ENCODE results near the gene VSX1.

VSX1 gene

GRCh38 chr20:25087186-25087929 is 5.4 kb upstream of the VSX1 start:
- no peak for DNase-seq (ENCODE audit: low read depth)

- DNase-seq (ENCODE audit: low read depth), result no peak
Measured at GRCh38 chr20:25085756-25086495, 4.0 kb upstream of the VSX1 start.

DNA sequence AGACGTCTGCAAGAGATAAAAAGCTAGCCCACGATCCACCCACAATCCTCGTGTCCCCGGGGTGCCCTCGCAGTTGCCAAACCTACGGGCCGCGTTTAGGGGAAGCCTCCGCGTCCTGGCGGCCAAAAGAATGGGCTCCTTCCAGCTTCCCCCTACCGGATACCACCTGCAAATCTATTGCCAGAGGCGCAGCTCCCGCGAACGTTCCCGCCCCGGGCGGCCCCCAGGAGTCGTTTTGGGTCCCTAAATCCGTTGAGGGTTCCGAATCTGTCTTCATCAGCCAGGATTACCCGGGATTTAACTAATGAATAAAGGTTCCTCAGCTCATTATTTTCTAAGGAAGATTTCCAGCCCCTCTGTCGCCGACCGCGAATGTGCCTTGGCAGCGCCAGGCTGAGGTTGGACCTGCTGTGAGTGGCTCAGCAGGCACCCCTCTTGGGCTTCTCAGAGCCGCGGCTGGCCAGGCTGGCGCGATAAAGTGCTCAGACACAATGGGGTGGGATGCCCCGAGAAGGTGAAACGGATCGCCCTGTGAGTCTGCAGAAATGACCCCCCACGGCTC is 2.8 kb upstream of the VSX1 start:
- no peak for DNase-seq (ENCODE audit: low read depth)

- DNase-seq (ENCODE audit: low read depth), result peak; percentile 8
Measured at GRCh38 chr20:25083773-25084625, 2.1 kb upstream of the VSX1 start.

GRCh38 chr20:25083141-25083772 is 1.3 kb upstream of the VSX1 start:
- DNase-seq (ENCODE audit: low read depth), result no peak

DNA sequence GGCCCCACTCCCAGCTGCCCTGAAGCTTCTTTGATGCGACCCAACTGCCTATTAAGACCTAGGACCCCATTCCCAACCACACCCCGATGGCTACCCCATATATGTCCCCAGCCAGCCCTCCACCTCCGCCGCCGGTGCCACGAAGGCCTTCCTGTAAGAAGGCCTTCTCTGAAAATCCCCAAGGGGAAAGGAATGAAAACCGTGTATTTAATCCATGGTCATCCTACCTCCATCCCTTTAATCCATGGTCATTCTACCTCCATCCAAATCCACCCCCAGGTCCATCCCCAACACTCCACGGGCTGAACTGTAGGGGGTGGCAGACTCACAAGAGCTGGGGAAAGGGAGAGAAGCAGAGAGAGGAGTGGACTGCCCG is 545 bp upstream of the VSX1 start:
- no peak for DNase-seq (ENCODE audit: low read depth)

- peak; percentile 25 for DNase-seq (ENCODE audit: low read depth)
Measured at GRCh38 chr20:25081065-25081729, 744 bp downstream of the VSX1 start.

GRCh38 chr20:25079171-25079570 is 2.8 kb downstream of the VSX1 start:
- no peak for DNase-seq (ENCODE audit: low read depth)

GRCh38 chr20:25078662-25079061 is 3.3 kb downstream of the VSX1 start:
- no peak for DNase-seq (ENCODE audit: low read depth)

DNA sequence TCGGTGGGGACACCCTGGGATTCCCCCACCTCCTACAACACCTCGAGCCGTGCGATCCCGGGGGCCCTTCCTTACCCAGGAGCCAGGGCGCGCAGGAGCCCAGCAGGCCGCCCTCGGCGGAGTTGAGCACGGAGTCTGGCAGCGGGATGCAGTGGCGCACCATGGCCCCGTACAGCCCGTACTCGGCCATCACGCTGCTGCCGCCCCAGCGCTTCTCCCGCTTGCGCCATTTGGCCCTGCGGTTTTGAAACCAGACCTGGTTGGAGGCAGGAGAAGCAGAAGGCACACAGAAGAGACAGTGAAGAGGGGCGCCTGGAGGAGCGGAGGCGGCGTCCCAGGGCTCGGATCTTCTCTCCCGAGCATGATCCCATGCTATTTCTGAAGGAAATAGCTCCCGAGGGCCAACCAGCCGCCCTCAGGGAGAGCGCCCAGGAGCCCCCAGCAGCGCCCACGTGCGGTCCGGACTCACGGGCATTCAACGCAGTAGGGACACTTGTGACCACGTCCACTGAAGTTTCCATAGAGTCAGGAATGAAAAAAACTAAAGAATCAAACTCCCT is 4.3 kb downstream of the VSX1 start:
- DNase-seq (ENCODE audit: low read depth), result peak; percentile 31

GRCh38 chr20:25076731-25077609 is 5.0 kb downstream of the VSX1 start:
- peak; percentile 13 for DNase-seq (ENCODE audit: low read depth)

- no peak for DNase-seq (ENCODE audit: low read depth)
Measured at GRCh38 chr20:25076201-25076600, 5.7 kb downstream of the VSX1 start.

GRCh38 chr20:25073544-25073943 is 8.4 kb downstream of the VSX1 start:
- no peak for DNase-seq (ENCODE audit: low read depth)

GRCh38 chr20:25072226-25072811 is 9.6 kb downstream of the VSX1 start:
- no peak for DNase-seq (ENCODE audit: low read depth)

GRCh38 chr20:25071734-25072133 is 10.2 kb downstream of the VSX1 start:
- DNase-seq (ENCODE audit: low read depth), result no peak

DNA sequence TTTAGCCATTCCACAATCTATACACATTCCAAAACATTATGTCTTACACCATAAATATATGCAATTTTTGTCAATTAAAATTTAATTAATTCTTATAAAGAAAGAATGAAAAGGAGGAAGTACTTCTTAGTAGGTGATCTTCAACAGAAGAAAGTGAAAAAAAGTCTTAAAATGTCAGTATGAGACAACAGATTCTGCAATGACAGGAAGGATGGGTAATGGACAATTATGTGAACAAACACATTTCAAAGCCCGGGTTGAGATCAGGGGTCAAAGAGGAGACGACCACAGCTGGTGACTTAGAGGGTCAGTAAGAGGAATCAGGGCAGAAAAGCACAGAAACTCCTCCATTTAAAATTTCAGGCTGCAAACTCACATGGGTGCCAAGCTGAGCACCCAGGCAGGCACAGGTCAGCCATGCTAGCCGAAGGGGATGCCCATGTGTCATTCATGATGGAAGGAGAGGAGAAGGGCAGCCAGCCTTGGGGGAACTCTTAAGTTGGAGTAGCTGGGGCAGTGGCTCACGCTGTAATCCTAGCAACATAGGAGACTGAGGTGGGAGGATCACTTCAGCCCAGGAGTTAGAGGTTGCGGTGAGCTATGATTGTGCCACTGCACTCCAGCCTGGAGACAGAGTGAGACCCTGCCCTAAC is 11.0 kb downstream of the VSX1 start:
- DNase-seq (ENCODE audit: low read depth), result no peak

DNA sequence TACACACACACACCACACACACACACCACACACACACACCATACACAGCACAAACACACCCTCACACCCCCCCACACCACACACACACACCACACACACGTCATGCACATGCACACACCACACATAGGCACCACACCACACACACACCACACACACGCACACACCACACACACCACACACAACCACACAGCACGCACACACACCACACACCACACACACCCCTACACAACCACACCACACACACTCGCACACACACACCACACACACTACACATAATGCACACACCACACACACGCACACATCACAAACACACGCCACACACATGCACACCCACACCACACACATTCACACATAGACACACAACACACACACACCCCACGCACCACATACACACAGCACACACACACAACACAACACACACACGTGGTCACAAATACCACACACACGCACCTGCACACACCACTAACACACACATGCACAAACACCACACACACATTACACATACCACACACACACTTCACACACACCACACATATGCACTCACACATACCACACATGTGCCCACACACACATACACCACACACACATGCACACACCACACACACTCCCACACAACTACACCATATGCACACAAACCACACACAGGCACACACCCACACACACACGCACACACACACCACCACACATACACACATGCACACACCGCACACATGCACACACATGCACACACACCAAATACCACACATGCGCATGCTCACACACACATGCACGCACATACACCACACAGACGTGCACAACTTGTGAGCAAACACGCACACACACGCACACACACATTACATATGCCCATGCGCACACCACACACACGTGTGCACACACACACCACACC is 14.6 kb downstream of the VSX1 start:
- no peak for DNase-seq (ENCODE audit: low read depth)

DNA sequence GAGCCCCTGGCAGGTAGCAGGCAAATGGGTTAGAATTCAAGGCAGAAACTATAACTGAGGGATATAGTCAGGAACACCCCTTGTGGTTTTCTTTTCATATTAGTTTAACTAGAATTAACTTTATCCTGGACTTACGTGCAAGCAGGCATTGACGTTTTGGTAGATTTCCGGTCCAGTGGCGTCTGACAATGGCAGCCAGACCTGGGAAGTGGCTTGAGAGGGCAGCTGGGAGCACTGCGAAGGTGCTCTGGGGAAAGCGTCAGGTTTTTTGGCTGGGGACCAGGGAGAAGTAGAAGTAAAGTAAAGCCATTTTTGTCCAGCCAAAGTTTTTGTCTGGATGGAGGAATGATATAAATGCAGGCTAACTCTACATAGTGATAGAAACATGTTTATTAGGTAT is 15.6 kb downstream of the VSX1 start:
- DNase-seq (ENCODE audit: low read depth), result no peak
